GM10248 (cell line): Measurements from ENCODE around the gene WDR73.

Experiments
- CTCF ChIA-PET: fragments of 300-600 bp; sonication (Branson Sonifier 250); formaldehyde crosslinking; extraction: SDS; loops from one replicate; lab custom pipeline; 2021; ENCODE audit warnings: antibody characterized with exemption; lab: Yijun Ruan, JAX
- POLR2A ChIA-PET: fragments of 350-650 bp; sonication (Branson Sonifier 250); formaldehyde crosslinking; extraction: SDS; loops from one replicate; lab custom pipeline; 2020; ENCODE audit warnings: antibody characterized with exemption; lab: Yijun Ruan, JAX
- DNase-seq: peaks from one replicate; pipeline ENCODE4 v3.0.0; 2012; ENCODE audit errors: extremely low spot score
- TF ChIP-seq, protein P1 (sequence below): IDR thresholded peaks from 2 replicates; pipeline ENCODE4 v1.5.1; 2012; ENCODE audit warnings: mild to moderate bottlenecking, low read depth; ENCODE audit errors: extremely low read depth, missing control alignments, control extremely low read depth

WDR73 gene

DNA sequence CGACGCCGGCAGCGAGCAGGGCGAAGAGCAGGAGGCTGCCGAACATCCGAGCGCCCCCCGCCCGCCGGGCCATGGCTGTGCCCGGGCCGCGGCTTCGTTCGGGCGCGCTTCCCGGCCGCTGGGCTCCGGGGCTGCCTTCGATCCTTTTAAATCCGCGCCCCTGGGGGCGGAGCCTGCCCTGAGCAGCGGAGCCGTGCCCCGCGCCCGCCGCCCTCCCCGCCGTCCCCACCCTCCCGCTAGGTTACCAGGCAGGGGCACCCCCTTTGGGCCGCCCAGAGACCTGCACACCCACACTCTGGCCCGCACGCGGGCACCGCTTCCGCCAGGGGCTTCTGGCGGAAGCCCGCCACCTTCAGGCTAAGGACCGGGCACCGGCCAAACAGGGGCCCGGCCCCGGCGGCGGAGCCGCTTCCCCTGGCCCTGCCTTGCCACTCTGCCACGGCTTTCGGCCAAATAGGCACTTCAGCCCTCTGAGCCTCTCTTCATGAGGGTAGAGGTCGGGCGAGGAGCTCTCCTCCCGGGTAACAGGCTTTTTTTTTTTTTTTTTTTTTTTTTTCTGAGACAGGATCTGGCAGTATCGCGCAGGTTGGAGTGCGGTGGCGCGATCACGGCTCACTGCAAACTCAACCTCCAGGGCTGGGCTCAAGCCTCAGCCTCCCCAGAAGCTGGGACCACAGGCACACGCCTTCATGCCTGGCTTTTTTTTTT lies 4.2 kb upstream of the WDR73 start, which contains the start of gene NMB:
NMB (minus strand) TSS at position 120 of the 708 bp plus-strand sequence; CDS start at position 73, 47 bp downstream.
- POLR2A ChIA-PET, result interaction anchor here (0.6 to 0.7 kb wide), 2 partner anchors 48 to 84 kb away, joined by 5 to 9 read pairs; no protein-coding TSS in a partner anchor

DNA sequence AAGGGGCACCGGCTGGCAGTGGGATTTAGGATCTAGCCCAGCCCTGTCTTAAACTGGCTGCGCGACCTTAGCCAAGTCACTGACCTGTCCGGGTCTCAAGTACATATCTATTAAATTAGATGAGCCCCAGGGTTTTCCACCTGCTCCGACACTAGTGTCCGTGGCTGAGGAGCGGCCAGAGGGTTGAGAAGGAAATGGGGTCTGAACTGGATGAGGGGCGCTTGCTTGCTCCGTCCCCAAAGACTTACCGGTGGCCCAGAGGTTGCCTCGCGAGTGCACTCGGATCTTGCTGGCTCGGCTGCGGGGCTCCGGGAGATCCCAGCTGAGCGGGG lies 3.6 kb upstream of the WDR73 start:
- CTCF ChIA-PET, result interaction anchor here (0.9 to 2.1 kb wide), 4 partner anchors 9 to 58 kb away, joined by 3 to 5 read pairs (median 4); partner anchors contain the start of genes SEC11A and ZSCAN2

More for the DNA sequence above, 4.2 kb upstream of the WDR73 start, which contains the start of gene NMB:
- CTCF ChIA-PET, result interaction anchor here (0.6 to 2.1 kb wide), 12 partner anchors 8 to 59 kb away, joined by 3 to 6 read pairs (median 4); partner anchors contain the start of genes SEC11A and ZSCAN2
- peak; percentile 85 for DNase-seq
- TF ChIP-seq, protein P1, sequence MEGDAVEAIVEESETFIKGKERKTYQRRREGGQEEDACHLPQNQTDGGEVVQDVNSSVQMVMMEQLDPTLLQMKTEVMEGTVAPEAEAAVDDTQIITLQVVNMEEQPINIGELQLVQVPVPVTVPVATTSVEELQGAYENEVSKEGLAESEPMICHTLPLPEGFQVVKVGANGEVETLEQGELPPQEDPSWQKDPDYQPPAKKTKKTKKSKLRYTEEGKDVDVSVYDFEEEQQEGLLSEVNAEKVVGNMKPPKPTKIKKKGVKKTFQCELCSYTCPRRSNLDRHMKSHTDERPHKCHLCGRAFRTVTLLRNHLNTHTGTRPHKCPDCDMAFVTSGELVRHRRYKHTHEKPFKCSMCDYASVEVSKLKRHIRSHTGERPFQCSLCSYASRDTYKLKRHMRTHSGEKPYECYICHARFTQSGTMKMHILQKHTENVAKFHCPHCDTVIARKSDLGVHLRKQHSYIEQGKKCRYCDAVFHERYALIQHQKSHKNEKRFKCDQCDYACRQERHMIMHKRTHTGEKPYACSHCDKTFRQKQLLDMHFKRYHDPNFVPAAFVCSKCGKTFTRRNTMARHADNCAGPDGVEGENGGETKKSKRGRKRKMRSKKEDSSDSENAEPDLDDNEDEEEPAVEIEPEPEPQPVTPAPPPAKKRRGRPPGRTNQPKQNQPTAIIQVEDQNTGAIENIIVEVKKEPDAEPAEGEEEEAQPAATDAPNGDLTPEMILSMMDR, result peak; percentile 45

DNA sequence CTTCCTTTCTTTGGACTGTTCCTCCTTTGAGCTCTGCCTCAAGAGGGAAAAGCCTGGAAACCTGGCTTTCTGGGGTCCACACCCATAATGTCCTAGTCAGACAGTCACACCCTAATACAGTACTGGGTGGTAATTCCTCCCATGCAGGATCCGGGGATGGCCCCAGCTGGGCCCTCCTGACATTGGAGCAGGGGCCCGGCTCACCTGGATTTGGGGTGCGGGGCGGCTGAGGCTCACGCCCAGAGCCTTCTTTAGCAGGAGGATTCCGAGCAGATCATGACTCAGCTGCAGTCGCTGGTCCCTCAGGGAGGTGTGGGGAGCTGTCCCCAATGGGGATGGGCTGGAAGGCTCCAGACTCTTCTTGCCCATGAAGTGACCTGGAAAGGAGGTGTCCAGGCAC lies 2.9 kb upstream of the WDR73 start:
- TF ChIP-seq, protein P1, result no peak
- ChIA-PET CTCF (interaction anchor here (1.1 to 2.7 kb wide), 5 partner anchors 21 to 387 kb away, joined by 3 to 6 read pairs (median 4); partner anchors contain the start of genes SEC11A and ZSCAN2), POLR2A (interaction anchor here (0.5 kb wide), 1 partner anchor 12 kb away, joined by 5 read pairs; no protein-coding TSS in a partner anchor)
- DNase-seq, result no peak

More for the DNA sequence above, 3.6 kb upstream of the WDR73 start:
- DNase-seq, result no peak
- TF ChIP-seq, protein P1, result no peak
- POLR2A ChIA-PET, result no interaction called here

DNA sequence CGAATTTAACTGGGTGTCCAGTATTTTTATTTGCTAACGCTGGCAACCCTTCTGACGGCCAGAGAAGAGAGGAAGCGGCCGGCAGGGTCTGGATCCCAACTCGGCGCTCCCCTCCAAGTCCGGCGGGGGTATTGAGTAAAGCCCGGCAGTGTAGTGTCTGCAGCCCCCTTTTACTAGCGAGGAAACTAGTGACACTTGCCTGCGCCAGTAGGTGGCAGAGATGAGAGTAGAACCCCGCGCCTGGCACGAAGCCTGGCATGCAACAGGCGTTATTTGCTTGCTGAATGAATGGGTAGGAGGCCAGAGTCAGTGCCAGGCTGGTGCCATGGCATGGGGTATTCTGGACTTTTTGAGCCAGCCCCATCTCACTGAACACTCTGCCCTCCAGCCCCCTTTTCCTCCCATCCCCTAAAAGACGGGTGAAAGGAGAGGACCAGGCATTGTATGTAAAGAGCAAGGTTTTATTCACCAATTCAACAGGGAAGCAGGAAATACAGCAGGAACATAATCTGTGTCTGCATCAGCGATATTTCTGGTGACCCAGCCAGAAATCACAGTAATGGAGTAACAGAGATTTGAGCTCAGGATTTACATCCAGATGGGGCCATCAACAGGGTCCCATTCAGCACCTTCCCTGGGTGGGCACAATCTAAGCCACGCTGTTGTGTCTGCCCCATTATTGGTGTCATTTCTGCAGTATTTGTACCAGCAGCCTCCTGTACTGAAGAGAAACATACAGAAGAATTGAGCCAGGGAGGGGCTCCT lies 788 bp upstream of the WDR73 start:
- TF ChIP-seq, protein P1, result peak; percentile 68
- CTCF ChIA-PET, result interaction anchor here (0.7 to 4.3 kb wide), 21 partner anchors 8 to 274 kb away, joined by 3 to 14 read pairs (median 5); partner anchors contain the start of gene SEC11A
- DNase-seq, result peak; percentile 67
- POLR2A ChIA-PET, result interaction anchor here (0.9 kb wide), 1 partner anchor 61 kb away, joined by 3 read pairs; the partner anchor contains the start of gene SEC11A

DNA sequence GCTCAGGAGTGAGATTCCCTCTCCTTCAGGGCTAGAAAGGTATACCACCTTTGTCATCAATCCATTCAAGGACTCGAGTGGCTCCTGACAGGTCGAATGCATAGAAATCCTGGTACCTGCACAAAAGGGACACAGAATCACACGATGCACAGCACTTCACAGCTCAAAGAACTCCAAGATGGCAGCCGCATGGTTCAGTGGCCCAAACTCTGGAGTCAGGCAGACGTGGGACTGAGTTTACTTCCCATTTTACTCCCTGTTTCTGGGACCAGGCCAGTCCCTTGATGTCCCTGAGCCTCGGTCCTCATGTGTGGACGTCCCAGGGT lies 536 bp downstream of the WDR73 start:
- no peak for DNase-seq
- TF ChIP-seq, protein P1, result no peak
- ChIA-PET CTCF (interaction anchor here (0.7 to 4.3 kb wide), 19 partner anchors 10 to 275 kb away, joined by 3 to 14 read pairs (median 3); no protein-coding TSS in a partner anchor), POLR2A (interaction anchor here (0.6 kb wide), 1 partner anchor 732 kb away, joined by 3 read pairs; no protein-coding TSS in a partner anchor)

DNA sequence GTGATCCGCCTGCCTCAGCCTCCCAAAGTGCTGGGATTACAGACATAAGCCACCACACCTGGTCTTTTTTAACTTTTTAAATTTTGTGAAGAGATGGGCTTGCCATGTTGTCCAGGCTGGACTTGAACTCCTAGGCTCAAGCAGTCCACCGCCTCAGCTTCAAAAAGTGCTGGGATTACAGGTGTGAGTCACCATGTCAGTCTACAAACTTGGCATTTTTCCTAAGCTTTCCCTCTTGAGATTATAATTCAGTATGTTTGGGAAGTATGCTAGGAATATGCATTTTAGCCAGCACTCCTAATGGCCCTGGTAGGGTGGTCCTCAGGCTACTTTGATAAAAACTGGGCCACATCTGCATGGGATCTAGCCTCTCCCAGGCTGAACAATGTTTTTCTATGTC lies 4.4 kb downstream of the WDR73 start:
- ChIA-PET CTCF (interaction anchor here (1.1 to 2.8 kb wide), 4 partner anchors 9 to 278 kb away, joined by 3 to 7 read pairs (median 6); partner anchors contain the start of gene NMB), POLR2A (interaction anchor here (0.7 kb wide), 1 partner anchor 26 kb away, joined by 3 read pairs; no protein-coding TSS in a partner anchor)
- TF ChIP-seq, protein P1, result no peak
- no peak for DNase-seq
